D721Med (cell line): ENCODE measurements around the gene GYPC.

Experiments
- DNase-seq: peaks from one replicate; pipeline ENCODE4 v3.0.0; 2011; ENCODE audit warnings: low spot score; ENCODE audit not compliant: insufficient read length
- FAIRE-seq: peaks from 2 replicates; lab custom pipeline; 2011; peaks lifted over from hg19 to GRCh38; lab: Jason Lieb, UNC
- CTCF ChIP-seq: IDR thresholded peaks from 2 replicates; pipeline ENCODE4 v1.5.1; 2012; ENCODE audit warnings: mild to moderate bottlenecking, control low read depth; ENCODE audit not compliant: insufficient read depth; ENCODE audit errors: missing control alignments

Gene GYPC

GRCh38 chr2:126678269-126679065 lies 22.5 kb downstream of the GYPC start:
- no peak for FAIRE-seq
- no peak for TF ChIP-seq CTCF

GRCh38 chr2:126679094-126679713 lies 23.2 kb downstream of the GYPC start:
- FAIRE-seq (no peak), DNase-seq (no peak)
- TF ChIP-seq CTCF = no peak

More at GRCh38 chr2:126678269-126679065, 22.5 kb downstream of the GYPC start:
- no peak for DNase-seq

GRCh38 chr2:126681505-126681904 lies 25.5 kb downstream of the GYPC start:
- TF ChIP-seq CTCF = no peak
- FAIRE-seq = no peak
- no peak for DNase-seq

GRCh38 chr2:126685629-126686028 lies 29.7 kb downstream of the GYPC start:
- FAIRE-seq (no peak), DNase-seq (no peak)
- no peak for TF ChIP-seq CTCF

GRCh38 chr2:126686286-126686685 lies 30.3 kb downstream of the GYPC start:
- DNase-seq (no peak), FAIRE-seq (no peak)
- TF ChIP-seq CTCF = no peak

GRCh38 chr2:126686841-126687485 lies 31.0 kb downstream of the GYPC start:
- DNase-seq (no peak), FAIRE-seq (no peak)
- TF ChIP-seq CTCF = no peak
